Measurements from ENCODE around the gene IL23R. TPM values are rescaled to one million over a fixed set of nuclear protein-coding genes. Genes with fewer than 3 reads are reported as not detected.

IL23R gene
- total RNA-seq, 1 donor from 2014 or later: not detected

- peak; percentile 67 to 84 (median 77) for TF ChIP-seq CTCF (IDR thresholded peaks at IDR 0.05)
- DNase-seq (ENCODE audit: low spot score in 2 of 2): peak in 1 of 2 donors; percentile 73
- intact Hi-C loops (cut with DNase I): loop anchor here (1.0 to 5.0 kb wide), 3 partner anchors 97 to 384 kb away; partner anchors contain the start of gene SLC35D1
Measured at GRCh38 chr1:67149179-67149770, 17.0 kb upstream of the IL23R start.

DNA sequence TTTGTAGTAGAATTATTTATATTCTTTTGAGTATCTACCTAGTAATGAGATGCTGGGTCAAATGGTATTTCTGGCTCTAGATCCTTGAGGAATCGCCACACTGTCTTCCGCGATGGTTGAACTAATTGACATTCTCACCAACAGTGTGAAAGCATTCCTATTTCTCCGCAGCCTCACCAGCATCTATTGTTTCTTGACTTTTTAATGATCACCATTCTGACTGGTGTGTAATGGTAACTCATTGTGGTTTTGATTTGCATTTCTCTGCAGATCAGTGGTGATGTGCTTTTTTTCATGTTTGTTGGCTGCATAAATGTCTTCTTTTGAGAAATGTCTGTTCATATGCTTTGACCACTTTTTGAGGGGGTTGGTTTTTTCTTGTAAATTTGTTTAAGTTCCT lies 15.3 kb upstream of the IL23R start:
- H3K27ac ChIP-seq: no peak overlapping the region
- no peaks in the 10 kb centered on the region for H3K27me3 ChIP-seq
- H3K4me1 ChIP-seq: peaks cover 0 to 3% of the 10 kb centered on the region in 2 donors
- no peaks in the 10 kb centered on the region for H3K9me3 ChIP-seq
- no peak for TF ChIP-seq CTCF (IDR thresholded peaks at IDR 0.05)
- no peak overlapping the region for H3K4me3 ChIP-seq
- no peaks in the 10 kb centered on the region for H3K36me3 ChIP-seq
- DNase-seq (ENCODE audit: low spot score in 2 of 2): no peak
- intact Hi-C loops (cut with DNase I): no loop called here

More at GRCh38 chr1:67149179-67149770, 17.0 kb upstream of the IL23R start:
- no peaks in the 10 kb centered on the region for H3K9me3 ChIP-seq
- H3K4me3 ChIP-seq: no peak overlapping the region
- no peaks in the 10 kb centered on the region for H3K27me3 ChIP-seq
- H3K4me1 ChIP-seq: peaks cover 0 to 3% of the 10 kb centered on the region in 2 donors
- H3K27ac ChIP-seq: no peak overlapping the region
- no peaks in the 10 kb centered on the region for H3K36me3 ChIP-seq

DNA sequence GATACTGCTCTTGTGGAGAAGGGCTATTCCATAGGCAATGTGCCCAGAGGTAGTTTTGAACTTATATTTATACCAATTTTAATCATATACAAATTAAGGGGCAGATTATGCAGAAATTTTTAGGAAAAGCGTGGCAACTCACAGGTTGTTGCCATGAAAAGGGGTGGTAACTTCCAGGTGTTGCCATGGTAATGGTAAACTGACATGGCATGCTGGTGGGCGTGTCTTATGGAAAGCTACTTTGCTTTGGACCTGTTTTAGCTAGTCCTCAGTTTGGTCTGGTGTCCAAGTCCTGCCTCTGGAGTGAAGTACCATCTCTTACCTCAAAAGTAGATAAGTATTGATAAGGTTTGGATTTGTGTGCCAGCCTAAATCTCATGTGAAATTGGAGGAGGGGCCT lies 7.9 kb upstream of the IL23R start:
- no peaks in the 10 kb centered on the region for H3K27me3 ChIP-seq
- H3K4me1 ChIP-seq: no peaks in the 10 kb centered on the region
- intact Hi-C loops (cut with DNase I): no loop called here
- H3K9me3 ChIP-seq: no peaks in the 10 kb centered on the region
- no peak for DNase-seq (ENCODE audit: low spot score in 2 of 2)
- H3K4me3 ChIP-seq: no peak overlapping the region
- no peak for TF ChIP-seq CTCF (IDR thresholded peaks at IDR 0.05)
- no peaks in the 10 kb centered on the region for H3K36me3 ChIP-seq
- no peak overlapping the region for H3K27ac ChIP-seq

DNA sequence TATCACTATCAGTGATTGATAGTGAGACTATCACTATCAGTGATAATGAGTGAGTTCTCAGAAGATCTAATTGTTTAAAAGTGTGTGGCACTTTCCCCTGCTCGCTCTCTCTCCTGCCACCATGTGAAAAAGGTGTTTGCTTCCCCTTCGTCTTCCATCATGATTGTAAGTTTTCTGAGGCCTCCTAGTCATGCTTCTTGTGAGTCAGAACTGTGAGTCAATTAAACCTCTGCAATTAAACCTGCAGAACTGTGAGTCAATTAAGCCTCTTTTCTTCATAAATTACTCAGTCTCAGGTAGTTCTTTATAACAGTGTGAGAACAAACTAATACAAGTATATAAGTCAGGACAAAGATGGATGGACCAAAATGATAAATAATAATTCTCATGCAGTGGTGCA lies 7.0 kb upstream of the IL23R start:
- Histone ChIP-seq H3K27me3 (no peaks in the 10 kb centered on the region), H3K27ac (no peak overlapping the region), H3K4me1 (no peaks in the 10 kb centered on the region), H3K9me3 (no peaks in the 10 kb centered on the region), H3K4me3 (no peak overlapping the region), H3K36me3 (no peaks in the 10 kb centered on the region)
- intact Hi-C loops (cut with DNase I): no loop called here
- no peak for TF ChIP-seq CTCF (IDR thresholded peaks at IDR 0.05)
- DNase-seq (ENCODE audit: low spot score in 2 of 2): no peak

DNA sequence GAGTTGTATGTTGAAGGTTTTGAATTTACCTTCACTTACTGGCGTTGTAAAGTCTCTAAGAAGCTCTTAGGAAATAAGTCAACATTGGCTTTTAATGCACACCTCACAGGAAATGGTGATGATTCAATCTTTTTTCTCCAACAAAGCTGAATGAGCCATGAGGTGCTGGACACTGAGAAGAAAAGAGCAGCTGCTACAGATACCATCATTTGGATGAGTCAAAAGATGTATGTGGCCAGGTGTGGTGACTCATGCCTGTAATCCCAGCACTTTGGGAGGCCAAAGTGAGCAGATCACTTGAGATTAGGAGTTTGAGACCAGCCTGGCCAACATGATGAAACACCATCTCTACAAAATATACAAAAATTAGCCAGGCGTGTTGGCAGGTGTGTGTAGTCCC lies 3.3 kb upstream of the IL23R start:
- no peak for DNase-seq (ENCODE audit: low spot score in 2 of 2)
- Histone ChIP-seq H3K4me3 (no peak overlapping the region), H3K4me1 (no peaks in the 10 kb centered on the region), H3K27ac (no peak overlapping the region), H3K27me3 (no peaks in the 10 kb centered on the region), H3K36me3 (no peaks in the 10 kb centered on the region), H3K9me3 (no peaks in the 10 kb centered on the region)
- no peak for TF ChIP-seq CTCF (IDR thresholded peaks at IDR 0.05)
- intact Hi-C loops (cut with DNase I): no loop called here

All from ascending aorta (tissue), 2 donors.